Astrocyte of the hippocampus (primary cell): ENCODE data around the gene HS6ST3.
A peak's percentile ranks its signal among the peaks of the same experiment; 100 is the strongest.
"Not testable (repeated sequence)": the region's sequence is repeated elsewhere in the genome, so short reads cannot be mapped to it uniquely, and the experiment has no call there.

Experiments
- DNase-seq: peaks from one replicate; pipeline ENCODE4 v3.0.0; 2011; ENCODE audit warnings: low read depth, low spot score

Gene HS6ST3

DNA sequence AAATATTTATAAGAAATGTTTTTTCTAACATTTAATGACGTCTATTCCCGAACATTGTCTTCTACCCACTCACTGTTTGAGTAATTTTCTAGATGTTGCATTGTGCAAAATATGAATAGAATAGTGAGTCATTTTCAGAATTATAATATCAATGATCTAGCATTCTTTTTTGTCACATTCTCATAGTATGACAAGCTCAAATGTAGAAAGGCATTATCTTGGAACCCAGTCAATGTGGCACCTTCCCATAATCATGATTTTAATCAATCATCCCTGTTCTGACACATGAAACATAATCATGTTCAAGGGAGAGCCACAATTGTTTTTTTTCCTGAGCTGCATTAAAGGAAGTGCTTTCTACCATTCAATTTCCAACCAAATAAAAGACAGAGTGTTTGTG is 638.6 kb downstream of the HS6ST3 start:
- no peak for DNase-seq

DNA sequence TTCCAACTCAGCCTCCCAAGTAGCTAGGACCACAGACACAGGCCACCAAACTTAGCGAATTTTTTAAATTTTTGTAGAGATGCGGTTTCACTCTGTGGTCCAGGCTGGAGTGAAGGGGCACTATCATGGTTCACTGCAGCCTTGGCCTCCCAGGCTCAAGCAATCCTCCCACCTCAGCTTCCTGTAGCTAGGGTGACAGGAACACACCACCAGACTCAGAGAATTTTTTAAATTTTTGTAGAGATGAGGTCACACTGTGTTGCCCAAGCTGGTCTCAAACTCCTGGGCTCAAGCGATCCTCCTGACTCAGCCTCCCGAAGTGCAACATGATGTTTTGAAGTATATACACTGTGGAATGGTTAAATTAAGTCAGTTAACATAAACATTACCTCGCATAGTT is 640.8 kb downstream of the HS6ST3 start:
- no peak for DNase-seq

DNA sequence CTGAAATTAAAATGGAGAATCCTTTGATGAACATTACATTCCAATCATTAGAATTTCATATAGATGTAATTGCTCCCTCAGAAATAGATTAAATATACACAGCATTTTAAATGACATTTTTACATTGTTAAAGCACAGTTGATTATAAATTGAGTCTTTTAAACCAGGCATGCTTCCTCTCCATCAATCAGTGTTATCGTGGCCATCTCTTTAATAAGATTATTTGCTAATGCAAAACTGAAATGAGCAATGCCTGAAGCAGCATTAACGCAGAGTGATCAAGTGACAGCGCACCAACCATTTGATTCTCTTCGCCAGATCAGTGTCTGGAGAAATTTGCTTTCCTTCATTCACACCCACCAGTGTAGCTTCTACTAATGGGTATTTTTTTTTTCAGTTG is 644.6 kb downstream of the HS6ST3 start:
- no peak for DNase-seq

DNA sequence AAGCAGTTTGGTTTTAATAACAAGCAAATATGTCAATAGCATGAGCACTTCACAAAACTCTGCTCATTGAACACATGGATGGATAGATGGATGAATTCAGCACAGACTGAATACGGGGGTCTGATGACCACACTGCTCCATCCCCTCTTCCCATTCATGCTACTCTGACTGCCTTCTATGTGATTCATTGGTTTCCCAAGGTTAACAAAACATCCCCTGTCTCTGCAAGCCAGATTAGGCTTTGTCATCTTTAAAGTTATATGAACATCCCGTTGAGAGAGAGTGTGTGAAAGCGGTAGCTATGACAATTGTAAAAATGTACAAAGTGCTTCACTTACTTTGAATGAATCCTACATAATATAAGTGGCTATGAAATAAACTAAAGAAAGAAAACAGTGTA is 651.9 kb downstream of the HS6ST3 start:
- no peak for DNase-seq

DNA sequence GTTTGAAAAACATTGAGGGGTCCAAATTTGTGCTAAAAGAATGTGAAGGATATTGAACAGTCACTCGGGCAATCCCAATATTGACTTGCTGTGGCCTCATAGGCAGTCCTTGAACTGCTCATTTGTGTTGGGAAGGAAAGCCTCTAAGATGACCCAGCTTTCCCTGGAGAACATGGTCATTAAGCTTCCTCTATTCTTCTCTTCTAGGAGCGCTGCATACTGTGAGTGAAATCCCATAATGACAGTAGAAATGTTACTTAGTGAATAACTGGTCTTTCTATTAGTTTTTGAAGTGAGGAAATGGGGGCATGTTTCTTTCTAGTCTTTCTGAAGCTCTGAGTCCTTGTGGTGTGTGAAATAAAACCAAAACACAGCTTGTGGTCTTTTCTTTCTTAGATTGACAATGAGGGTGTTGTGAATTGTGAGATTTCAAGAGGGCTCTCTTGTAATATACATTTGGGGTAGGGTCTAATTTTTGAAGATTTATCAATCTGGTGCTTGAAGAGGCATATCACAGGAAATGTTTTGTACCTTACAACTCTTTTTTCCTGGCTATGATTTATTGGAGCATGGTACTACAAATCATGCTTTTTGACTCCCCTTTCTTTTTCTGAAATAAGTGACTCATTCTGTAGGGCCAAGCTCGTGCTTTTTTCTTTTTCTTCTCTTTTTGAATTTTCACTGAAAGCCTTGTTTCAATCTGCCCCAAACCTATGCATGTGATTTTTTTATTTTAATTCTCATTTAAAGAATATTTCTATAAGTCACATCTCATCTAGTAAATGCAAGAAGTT is 653.6 kb downstream of the HS6ST3 start:
- no peak for DNase-seq

DNA sequence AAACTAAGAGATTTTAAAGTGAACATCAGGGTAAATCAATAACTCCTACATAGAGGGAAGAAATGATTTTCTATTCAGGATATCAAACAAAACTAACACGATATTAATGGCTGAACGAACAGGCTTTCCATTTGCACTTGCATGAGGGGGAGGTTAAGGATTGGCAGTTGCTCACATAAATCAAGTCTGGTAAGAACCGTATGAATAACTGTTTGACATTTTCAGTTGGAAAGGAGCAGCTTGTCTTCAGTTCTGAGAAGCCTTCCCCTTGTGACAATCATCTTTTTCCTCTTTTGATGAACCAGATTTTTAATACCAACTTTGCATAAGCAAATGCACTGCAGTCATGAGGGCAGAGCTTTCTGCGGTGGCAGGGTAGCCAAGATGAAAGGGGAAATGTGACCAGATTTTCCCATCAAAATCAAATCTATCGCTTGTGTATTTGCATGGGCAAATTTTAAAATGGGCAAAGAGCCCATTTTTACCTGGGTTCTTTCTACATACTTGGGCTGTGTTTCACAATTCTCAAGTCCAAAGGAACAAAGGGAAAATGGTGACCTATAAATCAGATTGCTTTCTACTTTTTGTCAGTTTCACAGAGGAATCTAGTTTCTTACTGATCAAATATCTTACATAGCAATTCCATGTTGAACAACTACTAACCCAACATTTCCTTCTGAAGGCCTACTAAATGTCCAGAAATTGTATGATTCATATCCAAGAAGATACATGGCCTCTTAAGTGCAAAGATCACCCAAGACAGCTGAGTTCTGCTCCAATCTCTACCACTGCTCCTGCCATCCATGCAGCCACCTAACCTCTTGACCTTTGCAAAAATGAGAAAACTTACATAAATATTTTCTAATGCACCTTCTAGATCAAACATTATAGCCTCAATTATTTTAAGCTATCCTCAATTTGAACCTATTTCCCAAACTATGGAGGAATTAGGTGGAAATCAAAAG is 654.7 kb downstream of the HS6ST3 start:
- DNase-seq: no peak

DNA sequence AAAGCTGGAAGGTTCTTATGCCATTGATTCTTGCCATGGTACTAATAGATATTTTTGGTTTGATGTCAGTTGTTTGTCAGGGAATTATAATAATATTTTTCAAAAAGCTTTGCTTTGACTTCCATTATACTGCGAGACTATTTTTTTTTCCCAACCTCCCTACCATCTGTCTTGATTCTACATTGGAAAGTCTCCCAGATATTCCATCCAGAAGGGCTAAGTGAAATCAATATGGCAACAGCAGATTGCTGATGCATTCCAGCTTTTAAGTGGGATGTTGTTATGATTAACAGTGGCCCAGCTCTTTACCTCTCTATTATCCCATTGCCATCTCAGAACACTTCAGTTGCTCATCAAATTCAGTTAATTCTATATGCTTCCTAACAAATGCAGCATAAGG is 657.0 kb downstream of the HS6ST3 start:
- no peak for DNase-seq

DNA sequence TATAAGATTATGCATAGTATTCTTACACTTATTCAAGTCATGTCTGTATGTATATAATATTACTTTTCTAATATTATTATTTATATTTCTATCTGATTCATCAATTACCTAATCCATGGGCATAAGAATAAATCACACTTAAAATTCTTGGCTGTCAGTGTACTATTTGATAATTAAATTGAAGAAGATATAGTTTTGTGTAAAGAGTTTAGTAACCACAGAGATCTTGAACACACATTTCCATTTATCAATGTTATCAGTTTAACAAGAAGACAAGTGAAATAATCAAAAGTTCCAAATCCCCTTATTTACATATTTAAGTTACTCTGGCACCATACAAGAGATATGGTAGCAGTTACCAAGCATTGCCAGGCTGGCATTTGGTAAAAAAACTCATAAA is 659.9 kb downstream of the HS6ST3 start:
- DNase-seq: no peak

DNA sequence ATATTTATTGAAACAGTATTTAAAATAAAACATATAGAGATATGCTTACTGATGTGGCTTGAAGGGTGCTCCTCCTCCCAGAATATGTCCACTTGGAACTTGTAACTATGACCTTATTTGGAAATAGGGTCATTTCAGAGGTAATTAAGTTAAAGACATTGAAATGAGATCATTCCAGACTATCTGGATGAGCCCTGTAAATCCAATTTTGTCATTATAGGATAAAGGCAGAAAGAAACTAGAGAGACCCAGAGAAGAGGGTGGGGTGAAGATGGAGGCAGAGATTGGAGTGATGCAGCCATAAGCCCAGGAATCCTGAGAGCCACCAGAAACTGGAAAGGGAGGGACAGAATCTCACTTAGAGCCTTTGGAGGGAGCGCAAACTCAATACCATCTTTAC is 661.2 kb downstream of the HS6ST3 start:
- DNase-seq: no peak

DNA sequence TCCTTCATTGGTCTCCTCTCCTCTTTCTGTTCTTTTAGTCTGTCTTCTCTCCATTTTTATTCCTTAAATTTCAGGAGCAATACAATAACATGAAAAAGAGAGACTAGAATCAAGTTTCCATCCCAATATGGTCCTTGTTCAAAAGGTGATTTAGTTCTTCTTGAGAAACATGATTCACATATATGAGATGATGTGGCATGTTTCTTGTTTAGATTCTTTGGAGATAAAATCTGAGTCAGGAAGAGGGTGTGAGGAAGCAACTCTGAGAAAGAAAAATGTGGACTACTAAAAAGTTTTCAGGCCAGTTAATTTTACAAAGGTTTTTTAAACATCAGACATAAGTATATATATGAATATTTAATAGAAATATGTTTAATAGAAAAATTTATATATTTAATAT is 673.0 kb downstream of the HS6ST3 start:
- no peak for DNase-seq

DNA sequence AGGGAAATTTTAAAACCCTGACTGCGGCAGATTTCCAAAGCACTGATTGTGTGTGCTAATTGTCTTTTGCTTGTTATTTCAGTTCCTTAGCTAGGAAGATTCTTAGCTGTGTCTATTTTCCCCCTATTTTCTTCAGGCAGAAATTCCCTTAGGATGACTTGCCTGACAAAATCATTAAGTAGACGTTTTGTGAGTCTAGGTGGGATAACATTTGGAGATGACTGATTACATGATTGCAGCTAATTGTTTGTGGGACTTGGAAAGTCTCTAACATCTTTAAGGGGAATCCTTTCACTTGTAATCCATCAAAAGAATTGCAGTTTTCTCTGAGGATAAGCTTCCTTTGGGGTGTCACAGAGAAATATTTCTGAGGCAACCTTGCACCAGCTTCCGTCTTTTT is 676.4 kb downstream of the HS6ST3 start:
- DNase-seq: no peak

DNA sequence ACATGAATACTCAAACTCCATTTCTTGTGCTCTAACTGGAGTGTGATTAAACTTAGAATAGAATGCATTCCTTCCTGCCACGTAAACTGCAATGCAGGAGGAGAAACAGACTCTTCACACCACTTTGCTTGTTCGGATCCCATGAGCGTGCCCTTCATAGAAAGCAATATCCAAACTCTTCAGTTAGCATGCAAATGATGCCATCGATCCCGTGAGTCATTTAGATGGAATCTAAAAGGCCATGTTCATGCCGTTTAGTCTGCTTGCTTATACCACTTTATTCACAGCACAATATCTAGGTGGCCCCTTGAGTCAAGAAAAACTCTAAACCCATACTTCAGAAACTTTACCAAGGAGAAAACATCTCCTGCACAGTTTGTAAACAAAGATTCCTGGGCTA is 678.6 kb downstream of the HS6ST3 start:
- DNase-seq: peak; percentile 23

DNA sequence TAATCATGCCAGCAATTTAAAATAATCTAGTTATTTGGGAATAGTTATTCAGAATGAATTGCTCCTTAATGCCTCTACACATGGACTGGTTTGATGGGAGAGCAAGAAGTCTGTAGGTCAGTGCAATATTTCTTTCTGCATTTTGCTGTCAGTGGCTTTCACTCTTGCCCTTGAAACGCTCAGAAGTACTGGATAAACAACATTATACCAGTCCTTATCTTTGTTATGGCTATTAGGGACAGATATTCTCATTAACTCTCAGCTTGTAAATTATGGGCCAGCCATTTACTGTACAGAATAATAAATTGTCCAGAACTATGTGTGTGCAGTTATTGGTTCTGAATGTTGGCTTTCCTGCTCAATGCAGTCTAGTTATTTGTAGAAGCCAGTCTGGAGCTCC is 680.0 kb downstream of the HS6ST3 start:
- DNase-seq: no peak

DNA sequence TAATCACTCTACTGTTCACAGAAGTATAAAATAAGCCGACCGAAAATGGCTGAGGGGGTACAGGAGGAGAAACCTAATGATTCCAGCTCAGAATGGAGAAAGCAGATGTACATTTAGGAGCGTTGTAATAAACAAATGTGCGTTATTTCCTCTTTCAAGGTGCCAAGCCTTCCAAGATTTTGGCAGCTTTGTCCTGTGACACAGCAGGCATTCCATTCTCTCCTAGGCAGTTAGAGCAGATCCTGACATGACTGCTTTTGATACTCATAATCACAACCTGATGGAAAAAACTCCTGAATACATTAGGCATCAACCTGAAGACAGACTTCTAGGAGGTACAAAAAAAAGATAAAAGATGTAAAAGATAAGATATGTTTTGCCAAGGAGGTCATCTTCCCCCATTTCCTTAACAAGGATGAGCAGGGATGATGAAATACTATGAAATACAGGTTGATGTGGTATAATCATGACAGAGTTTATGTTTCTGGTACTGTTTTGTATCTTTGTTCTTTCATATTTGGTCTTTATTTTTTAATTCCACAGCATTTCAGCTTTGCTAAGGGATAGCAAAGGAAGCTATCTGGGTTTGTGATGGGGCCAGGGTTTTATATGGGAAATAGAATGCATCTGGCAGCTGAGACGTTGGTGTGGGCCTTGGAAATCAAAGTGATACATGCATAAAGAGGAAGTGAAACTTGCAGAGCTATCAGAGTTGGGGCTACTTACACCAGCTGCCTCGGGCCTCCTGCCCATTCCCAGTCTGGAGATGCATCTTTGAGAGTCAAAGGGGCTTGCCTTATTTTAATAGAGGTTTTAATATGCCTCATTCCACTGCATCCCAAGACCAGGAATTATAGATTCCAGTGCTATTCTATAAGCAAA is 681.8 kb downstream of the HS6ST3 start:
- peak; percentile 8 for DNase-seq

DNA sequence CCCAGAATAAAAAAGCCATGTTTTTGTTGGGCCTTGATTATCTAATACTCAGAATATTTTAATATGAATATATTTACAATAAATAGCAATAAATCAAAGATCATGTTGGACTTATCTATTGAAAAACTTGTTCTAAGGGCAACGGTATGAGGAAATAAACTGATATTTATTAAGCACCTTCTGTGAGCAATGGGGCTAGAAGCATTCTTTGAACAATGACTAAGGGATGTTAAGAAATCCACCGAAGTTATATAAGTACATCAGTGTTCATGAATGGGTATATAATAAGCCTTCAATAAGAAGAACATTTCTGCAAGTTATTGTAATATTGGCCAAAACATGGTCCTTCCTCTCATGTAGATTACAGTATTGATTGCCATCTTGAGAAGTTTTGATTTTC is 682.5 kb downstream of the HS6ST3 start:
- DNase-seq: no peak

DNA sequence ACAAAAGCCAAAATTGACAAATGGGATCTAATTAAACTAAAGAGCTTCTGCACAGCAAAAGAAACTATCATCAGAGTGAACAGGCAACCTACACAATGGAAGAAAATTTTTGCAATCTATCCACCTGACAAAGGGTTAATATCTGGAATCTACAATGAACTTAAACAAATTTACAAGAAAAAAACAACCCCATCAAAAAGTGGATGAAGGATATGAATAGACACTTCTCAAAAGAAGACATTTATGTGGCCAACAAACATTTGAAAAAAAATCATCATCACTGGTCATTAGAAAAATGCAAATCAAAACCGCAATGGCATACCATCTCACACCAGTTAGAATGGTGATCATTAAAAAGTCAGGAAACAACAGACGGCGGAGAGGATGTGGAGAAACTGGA is 688.4 kb downstream of the HS6ST3 start:
- not testable (repeated sequence) for DNase-seq

DNA sequence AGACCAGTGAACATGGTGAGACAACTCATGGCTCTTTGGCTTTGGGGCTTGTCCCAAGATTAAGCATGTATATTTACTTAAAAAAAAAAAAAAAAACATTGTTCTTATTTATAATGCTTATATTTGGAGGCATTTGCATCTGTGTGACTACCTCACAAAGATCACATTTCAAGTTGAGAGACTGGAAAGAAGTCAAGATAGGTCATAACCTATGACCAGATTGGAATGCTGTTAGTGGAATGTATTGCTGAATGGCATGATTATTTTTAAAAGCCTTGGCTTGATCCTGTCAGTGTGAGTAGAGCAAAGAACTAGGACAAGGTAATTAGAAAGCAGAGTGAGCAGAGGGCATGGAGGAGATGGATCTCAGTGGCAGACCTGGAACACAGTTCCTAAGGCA is 689.8 kb downstream of the HS6ST3 start:
- no peak for DNase-seq

DNA sequence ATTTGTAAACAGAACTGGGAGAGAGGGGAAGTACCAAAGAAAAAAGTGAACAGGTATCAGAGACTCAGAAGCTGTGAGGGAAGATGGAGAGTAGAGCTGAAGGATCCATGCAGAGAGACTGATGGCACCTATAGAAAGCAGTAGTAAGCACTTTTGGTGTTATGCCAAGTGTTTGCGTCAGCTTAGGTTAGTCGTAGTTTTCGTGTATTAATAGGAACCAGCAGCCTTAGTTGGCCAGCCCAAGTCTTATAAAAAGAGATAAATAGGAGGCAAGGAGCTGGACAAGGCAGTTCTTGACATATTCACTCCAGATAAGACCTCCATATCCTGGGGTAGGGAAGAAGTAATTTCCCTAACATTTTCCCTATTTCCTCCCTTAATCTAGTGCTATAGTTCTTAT is 690.2 kb downstream of the HS6ST3 start:
- DNase-seq: no peak

DNA sequence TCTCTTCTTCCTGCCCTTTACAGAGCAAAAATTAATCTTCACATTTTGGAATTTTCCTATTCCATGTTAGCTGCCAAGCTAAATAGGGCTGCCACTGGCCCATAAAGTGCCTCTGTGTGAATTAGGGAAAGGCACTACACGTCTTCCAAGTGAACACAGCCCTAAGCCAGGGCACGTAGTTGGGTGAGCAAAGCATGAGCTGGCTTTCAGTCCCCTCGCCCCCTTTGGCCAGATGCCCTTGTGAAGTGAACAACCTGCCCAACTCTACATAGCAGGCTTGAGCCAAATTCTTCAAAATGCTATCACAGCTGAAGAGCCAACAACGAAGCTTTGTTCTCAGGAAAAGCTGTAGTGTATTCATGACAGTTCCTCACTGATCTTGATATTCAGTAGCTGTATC is 691.2 kb downstream of the HS6ST3 start:
- peak; percentile 33 for DNase-seq

DNA sequence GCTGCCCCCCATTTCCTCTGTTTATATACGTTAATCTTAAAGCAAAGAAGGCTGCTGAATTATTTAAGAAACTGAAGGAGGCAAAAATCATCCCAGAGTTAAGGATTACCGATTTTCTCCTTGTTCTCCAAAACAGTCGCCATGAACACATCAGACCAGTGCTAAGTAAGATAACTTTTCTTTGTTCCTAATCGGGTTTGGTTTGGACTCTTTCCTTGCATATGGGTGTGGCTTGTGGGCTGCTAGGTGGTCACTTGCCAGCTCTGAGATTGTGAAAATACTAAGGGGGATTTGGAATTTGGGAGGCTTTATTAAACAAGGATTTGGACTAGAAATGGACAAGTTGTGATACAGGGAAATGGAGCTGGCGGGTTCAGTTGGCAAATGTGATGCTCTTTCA is 692.3 kb downstream of the HS6ST3 start:
- DNase-seq: no peak

DNA sequence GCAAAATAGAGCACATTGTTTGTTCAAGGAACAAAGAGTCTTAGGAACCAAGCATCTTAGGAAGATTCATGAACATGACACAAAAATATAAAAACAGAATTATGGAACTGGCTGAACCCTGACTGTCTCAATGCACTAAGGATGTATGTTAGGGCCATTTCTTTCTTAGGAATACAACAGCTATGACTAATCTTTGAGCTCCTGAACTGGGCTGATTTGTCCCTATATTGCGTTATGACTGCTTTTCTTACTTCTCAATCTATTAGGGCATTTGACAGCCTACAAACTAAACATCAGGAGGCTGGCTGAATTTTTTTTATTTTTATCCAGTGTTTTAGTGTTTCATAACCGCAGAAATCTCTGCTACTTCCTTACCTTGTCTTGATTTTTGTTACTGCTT is 693.1 kb downstream of the HS6ST3 start:
- no peak for DNase-seq

DNA sequence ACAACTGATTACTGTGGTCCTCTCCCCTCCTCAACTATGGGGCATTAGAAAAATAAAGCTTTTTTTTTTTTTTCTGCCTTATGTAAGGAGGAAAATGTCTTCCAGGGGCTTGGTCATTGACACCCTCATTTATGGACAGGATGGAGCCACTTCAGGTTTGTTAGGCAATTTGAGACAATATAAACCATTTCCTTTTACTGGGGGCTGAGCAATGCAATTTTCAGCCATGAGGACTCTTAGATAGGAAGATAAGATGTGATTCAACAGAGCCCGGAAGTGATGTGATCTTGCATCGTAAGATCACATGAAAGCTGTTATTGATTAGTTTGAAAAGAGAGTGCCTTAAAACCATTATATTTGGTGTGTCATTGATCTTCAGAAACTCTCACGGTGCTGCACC is 693.6 kb downstream of the HS6ST3 start:
- no peak for DNase-seq
